Osteoblast (primary cell): ENCODE results near the gene ABCC11. TPM values are rescaled to one million over a fixed set of nuclear protein-coding genes. Genes with fewer than 3 reads are reported as not detected.

ENCODE experiments used
- DNase-seq: peaks from one replicate; pipeline ENCODE4 v3.0.0; 2011; ENCODE audit warnings: low spot score, mixed read lengths; ENCODE audit not compliant: insufficient read length; ENCODE audit errors: missing footprints
- H2AFZ ChIP-seq: 2 replicates; pipeline ENCODE4 v1.6.0; 2011; ENCODE audit warnings: mild to moderate bottlenecking, low read length
- H3K27ac ChIP-seq: 2 replicates; pipeline ENCODE4 v1.5.1; 2011; ENCODE audit warnings: mild to moderate bottlenecking, low read depth, low read length, moderate library complexity
- H3K27me3 ChIP-seq: 2 replicates; pipeline ENCODE4 v1.6.0; 2012; ENCODE audit warnings: mild to moderate bottlenecking, control low read depth, inconsistent platforms, low read length, moderate library complexity; ENCODE audit not compliant: insufficient read depth
- H3K36me3 ChIP-seq: 2 replicates; pipeline ENCODE4 v1.5.1; 2011; ENCODE audit warnings: mild to moderate bottlenecking, low read length, control low read depth, moderate library complexity; ENCODE audit not compliant: insufficient read depth
- H3K4me1 ChIP-seq: 2 replicates; pipeline ENCODE4 v1.5.1; 2011; ENCODE audit warnings: mild to moderate bottlenecking, low read length, control low read depth, moderate library complexity; ENCODE audit not compliant: insufficient read depth
- H3K4me2 ChIP-seq: 2 replicates; pipeline ENCODE4 v1.6.0; 2011; ENCODE audit warnings: mild to moderate bottlenecking, low read length; ENCODE audit not compliant: insufficient read depth
- H3K4me3 ChIP-seq: fragments of 200-600 bp; sonication (generic); 3 replicates; pipeline ENCODE4 v1.5.1; 2012; ENCODE audit warnings: mild to moderate bottlenecking, low read length, inconsistent platforms; ENCODE audit not compliant: insufficient read depth
- H3K79me2 ChIP-seq: 2 replicates; pipeline ENCODE4 v1.6.0; 2012; ENCODE audit warnings: mild to moderate bottlenecking, low read length, control low read depth, inconsistent platforms; ENCODE audit not compliant: insufficient read depth
- H3K9me3 ChIP-seq: 2 replicates; pipeline ENCODE4 v1.5.1; 2011; ENCODE audit warnings: low read depth, low read length, control low read depth
- H4K20me1 ChIP-seq: 2 replicates; pipeline ENCODE4 v1.6.0; 2012; ENCODE audit warnings: mild to moderate bottlenecking, low read length, control low read depth; ENCODE audit not compliant: insufficient read depth
- CTCF ChIP-seq: IDR thresholded peaks from 2 replicates; pipeline ENCODE4 v1.5.1; 2011; ENCODE audit warnings: mild to moderate bottlenecking, low read depth, low read length, moderate library complexity; ENCODE audit errors: extremely low read depth
- total RNA-seq: library from RNA; depleted of rRNA; stranded (reverse); fragments of >200 nt; gene quantifications from 2 replicates; pipeline ENCODE4 v1.2.3, GENCODE V29; 2012

Gene ABCC11
- total RNA-seq, 1 donor = under 0.01 TPM

GRCh38 chr16:48131201-48131935 lies 116.0 kb downstream of the ABCC11 start:
- no peaks in the 10 kb centered on the region for H3K79me2 ChIP-seq
- no peak for TF ChIP-seq CTCF
- no peak overlapping the region for H3K27ac ChIP-seq
- no peaks in the 10 kb centered on the region for H3K27me3 ChIP-seq
- peaks cover 31% of the 10 kb centered on the region for H3K4me1 ChIP-seq
- H3K4me3 ChIP-seq = no peak overlapping the region
- DNase-seq = no peak
- H3K9me3 ChIP-seq = no peaks in the 10 kb centered on the region
- no peaks in the 10 kb centered on the region for H4K20me1 ChIP-seq
- H3K36me3 ChIP-seq = no peaks in the 10 kb centered on the region
- H3K4me2 ChIP-seq = no peak overlapping the region
- no peak overlapping the region for H2AFZ ChIP-seq

- H3K79me2 ChIP-seq = no peaks in the 10 kb centered on the region
- no peak overlapping the region for H3K4me2 ChIP-seq
- no peak for TF ChIP-seq CTCF
These were observed 117.4 kb downstream of the ABCC11 start for GRCh38 chr16:48129926-48130325.

GRCh38 chr16:48128769-48129168 lies 118.6 kb downstream of the ABCC11 start:
- no peak overlapping the region for H3K27ac ChIP-seq
- DNase-seq = no peak
- H3K79me2 ChIP-seq = no peaks in the 10 kb centered on the region

More at GRCh38 chr16:48129926-48130325, 117.4 kb downstream of the ABCC11 start:
- no peaks in the 10 kb centered on the region for H4K20me1 ChIP-seq
- H3K36me3 ChIP-seq = no peaks in the 10 kb centered on the region
- DNase-seq = no peak
- H3K9me3 ChIP-seq = no peaks in the 10 kb centered on the region
- H3K4me1 ChIP-seq = peaks cover 32% of the 10 kb centered on the region
- no peak overlapping the region for H3K27ac ChIP-seq
- no peak overlapping the region for H3K4me3 ChIP-seq
- no peaks in the 10 kb centered on the region for H3K27me3 ChIP-seq
- no peak overlapping the region for H2AFZ ChIP-seq

More at GRCh38 chr16:48128769-48129168, 118.6 kb downstream of the ABCC11 start:
- Histone ChIP-seq H4K20me1 (no peaks in the 10 kb centered on the region), H2AFZ (peak overlapping the region; percentile 17), H3K4me2 (no peak overlapping the region), H3K9me3 (no peaks in the 10 kb centered on the region), H3K36me3 (no peaks in the 10 kb centered on the region), H3K4me3 (no peak overlapping the region), H3K4me1 (peaks cover 39% of the 10 kb centered on the region), H3K27me3 (no peaks in the 10 kb centered on the region)
- no peak for TF ChIP-seq CTCF
